Forelimb muscle (tissue), 1 donor: Measurements from ENCODE around the gene CAV1. TPM values are rescaled to one million over a fixed set of nuclear protein-coding genes. Genes with fewer than 3 reads are reported as not detected.

Experiments used
- DNase-seq: peaks from one replicate; pipeline ENCODE4 v3.0.0-alpha.2; 2013; ENCODE audit warnings: low read depth
- polyA plus RNA-seq: library from polyadenylated mRNA; unstranded; fragments of 120-200 nt; gene quantifications from one replicate; pipeline ENCODE4 v1.2.1, GENCODE V29; 2013; ENCODE audit not compliant: insufficient read length

CAV1 gene
- polyA plus RNA-seq, 1 donor: 162 TPM

- no peak for DNase-seq
Observed at GRCh38 chr7:116530107-116530820, 5.4 kb downstream of the CAV1 start.

DNA sequence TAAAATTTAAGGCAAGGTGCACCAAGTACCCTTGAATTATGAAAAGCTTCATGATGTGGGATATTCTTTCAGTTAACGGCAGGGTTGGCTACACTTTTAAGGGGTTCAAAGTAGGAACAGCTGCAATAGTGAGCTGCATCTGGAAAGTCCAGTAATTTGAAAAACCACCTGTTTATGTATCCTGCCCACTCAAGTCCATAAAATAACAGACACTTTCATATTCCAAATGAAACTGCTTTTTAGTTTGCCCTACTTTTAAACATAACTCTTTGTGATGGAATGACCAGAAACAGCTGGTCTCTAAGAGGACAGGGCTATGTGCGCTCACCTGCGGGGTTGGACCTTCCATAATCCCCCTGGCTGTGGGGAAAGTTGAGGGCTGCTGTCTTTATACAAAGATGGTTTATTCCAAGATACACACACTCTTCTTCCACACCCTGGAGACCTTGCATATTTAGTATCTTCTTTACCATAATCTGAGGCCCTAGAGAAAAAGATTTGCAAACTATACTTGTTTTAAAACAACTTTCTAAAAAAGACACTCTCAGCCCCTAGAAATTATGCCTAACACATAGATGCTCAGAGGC lies 7.4 kb downstream of the CAV1 start:
- no peak for DNase-seq

GRCh38 chr7:116534790-116535189 lies 10.0 kb downstream of the CAV1 start:
- DNase-seq: no peak

- no peak for DNase-seq
Observed at GRCh38 chr7:116535416-116535815, 10.6 kb downstream of the CAV1 start.

DNA sequence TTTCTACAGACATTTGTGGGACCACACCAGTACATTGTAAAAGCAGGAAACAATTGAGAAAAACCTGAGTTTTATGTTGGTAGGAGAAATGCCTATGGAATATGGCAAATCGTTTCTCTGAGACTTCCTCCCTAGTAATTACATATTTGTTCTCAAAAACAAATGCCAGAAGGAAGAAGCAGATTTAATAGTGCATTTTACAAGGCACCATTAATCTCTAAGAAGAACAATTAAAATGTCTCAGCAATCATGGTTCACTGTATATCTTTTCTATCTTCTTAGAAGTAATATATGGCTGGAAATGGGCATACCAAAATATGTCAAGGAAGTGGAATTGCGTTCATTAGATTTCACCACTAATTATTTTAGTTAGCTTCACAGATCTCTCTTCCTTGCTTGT lies 13.3 kb downstream of the CAV1 start:
- DNase-seq: no peak

DNA sequence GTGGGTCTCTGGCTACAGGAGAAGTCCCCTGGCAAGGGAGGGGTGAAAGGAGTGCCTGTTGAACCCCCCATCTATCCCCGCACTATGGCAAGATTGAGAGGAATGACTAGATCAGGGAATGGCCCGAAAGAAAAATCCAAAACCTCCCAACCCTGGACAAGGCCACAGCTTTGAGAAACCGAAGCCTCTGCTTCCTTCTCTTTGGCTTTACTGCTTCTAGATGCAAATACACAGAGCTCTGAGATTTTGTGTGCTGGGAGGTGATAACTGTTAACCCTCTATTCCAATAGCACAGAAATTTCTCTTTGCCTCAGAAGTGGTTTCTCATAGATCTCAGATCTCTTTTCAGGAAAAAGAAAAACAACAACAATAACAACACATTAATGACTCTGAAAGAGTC lies 15.0 kb downstream of the CAV1 start:
- DNase-seq: no peak

GRCh38 chr7:116540743-116541142 lies 15.9 kb downstream of the CAV1 start:
- no peak for DNase-seq

DNA sequence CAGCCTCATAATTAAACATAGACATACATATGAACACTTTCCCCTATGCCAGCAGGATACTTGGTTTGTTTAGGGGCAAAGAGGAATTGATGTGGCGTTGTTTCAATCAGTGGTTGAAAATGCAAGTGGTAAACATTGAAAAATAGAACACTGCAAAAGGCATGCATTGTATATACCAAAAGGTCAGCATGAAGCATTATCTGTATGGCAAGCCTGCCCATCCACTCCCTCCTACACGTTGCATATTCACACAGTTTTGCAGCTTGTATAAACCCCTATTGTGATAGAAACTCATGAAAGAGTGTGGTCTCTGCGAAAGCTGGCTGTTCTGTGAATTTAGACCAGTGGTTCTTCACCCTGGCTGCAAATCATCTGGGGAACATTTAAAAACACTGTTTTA lies 17.1 kb downstream of the CAV1 start:
- DNase-seq: no peak

GRCh38 chr7:116542618-116543017 lies 17.8 kb downstream of the CAV1 start:
- DNase-seq: no peak

DNA sequence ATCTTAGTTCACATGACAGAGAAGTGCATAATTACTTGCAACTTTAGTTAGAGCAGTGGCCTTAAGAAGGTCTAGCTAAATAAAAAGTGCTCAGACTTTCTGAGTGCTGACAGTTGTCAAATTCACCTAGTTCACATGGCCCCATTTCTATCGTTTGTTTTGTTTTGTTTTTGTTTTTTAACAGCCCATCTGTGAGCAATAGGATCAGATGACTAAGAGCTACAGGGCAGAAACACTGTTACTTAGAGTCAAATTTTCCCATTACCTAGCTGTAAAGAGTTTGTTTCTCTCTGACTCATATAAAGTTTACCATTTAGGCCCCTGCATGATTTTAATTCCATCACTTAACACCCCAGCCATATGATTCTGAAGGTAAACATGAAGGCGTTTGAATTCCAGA lies 18.8 kb downstream of the CAV1 start:
- no peak for DNase-seq

- DNase-seq: no peak
Observed at GRCh38 chr7:116544487-116544886, 19.7 kb downstream of the CAV1 start.

DNA sequence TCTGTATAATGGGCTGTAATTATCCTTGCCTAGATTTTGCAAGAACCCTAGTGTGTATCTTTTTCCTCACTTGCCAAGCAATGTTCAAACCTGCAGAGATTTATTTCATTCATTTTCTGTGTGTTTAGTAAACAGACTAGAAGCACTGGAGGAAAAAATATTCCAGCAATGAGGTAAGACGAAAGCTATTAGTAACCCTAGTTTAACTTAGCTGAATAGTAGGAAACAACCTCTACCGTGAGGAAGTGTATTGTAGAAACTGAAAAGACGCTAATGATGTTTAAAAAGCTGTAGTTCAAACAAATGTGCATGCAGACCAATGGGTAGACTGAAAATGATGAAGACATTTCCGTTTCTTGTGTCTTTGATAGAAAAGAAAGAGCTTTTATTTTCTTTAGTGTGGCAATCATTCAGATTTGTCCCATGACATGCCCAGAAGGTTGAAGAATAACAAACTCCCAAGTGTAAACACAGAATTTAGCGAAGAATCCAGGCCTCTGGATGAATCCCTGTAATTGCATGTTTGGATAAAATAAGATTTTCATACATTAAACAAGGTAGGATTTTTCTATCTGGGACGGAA lies 20.7 kb downstream of the CAV1 start:
- DNase-seq: no peak

GRCh38 chr7:116546054-116546453 lies 21.2 kb downstream of the CAV1 start:
- DNase-seq: no peak

DNA sequence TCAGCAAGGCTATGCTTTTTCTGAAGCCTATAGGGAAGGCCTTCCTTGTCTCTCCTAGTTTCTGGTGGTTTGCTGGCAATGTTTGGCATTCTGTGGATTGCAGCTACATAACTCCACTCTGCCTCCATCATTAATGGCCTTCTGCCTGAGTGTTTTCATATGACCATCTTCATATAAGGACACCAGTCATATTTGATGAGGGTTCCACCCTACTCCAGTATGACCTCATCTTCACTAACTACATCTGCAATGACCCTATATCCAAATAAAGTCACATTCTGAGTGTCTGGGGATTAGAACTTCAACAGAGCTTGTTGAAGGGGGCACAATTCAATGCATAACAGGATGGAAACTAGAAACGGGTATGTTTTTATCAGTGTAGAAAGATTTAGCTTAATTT lies 22.1 kb downstream of the CAV1 start:
- DNase-seq: no peak

DNA sequence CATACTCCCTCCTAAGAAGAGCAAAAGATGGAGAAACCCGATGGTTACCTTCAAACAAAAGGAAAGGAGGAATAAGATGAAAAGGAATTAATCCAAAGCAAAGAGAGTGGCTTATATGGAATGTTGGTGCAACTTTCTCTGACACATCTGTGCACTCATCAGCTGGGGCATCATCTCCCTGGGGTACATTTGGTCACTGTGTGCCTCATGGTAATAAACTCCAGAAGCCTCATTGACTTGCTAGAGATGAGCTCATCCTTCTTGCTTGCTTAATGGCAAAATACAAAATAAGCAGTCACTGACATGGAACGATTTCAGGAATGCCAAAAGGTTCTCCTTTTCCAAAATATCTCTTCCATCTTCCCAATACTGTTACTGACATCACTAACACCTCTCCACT lies 22.5 kb downstream of the CAV1 start:
- no peak for DNase-seq

- DNase-seq: no peak
Observed at GRCh38 chr7:116548506-116548905, 23.7 kb downstream of the CAV1 start.

DNA sequence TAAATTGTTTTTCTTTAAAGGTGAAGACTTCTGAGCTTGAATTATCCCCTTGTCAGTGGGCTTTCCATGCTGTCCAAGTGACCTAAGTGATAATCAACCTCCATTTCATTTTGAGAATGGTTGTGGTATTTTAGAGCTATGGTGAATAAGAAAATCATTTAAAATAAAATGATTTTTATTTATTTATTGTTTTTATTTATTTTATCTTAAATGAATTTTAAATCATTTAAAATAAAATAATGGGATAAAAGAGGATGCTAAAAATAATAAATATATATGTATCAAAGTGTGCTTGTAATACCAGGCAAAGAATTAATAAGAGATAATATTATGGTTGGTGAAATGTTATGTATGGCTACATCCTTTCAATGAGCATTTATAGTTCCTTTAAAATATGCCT lies 24.5 kb downstream of the CAV1 start:
- DNase-seq: no peak

DNA sequence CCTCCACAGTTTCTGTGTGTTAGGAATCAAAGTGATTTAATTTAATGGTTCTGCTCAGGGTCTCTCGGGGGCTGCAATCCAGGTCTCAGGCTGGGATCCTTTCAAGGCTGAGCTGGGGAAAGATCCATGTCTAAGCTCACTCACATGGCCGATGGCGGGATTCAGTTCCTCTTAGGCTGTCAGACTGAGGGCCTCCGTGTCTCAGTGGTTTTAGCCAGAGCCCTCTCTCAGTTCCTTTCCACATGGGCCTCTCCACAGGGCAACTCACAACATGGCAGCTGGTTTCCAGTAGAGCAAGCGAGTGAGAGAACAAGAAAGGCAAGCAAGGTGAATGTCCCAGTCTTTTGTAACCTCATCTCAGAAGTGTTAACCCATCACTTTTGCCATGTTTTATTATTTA lies 26.9 kb downstream of the CAV1 start:
- DNase-seq: no peak

GRCh38 chr7:116552602-116553001 lies 27.8 kb downstream of the CAV1 start:
- DNase-seq: no peak

GRCh38 chr7:116553168-116553964 lies 28.5 kb downstream of the CAV1 start:
- DNase-seq: no peak

DNA sequence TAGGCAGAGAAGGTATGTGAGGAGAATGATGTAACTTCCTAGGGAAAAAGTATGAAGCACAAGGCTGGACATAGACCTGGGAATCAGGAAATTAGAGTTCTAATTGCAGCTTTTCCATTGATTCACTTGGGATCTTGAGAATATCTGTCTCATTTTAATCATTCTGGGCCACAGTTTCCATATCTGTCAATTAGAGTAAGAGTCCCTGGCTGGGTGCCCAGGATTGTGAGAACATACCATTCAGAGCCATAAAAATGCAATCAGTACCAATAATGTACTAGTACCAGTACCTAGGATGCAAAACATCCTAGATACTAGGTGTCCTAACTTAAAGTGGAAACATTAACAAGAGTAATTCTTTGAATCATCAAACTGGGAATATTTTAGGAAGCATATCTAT lies 29.6 kb downstream of the CAV1 start:
- DNase-seq: no peak

- DNase-seq: no peak
Observed at GRCh38 chr7:116554911-116555310, 30.1 kb downstream of the CAV1 start.
